H1 (cell line): ENCODE measurements around the gene RESF1. TPM values are rescaled to one million over a fixed set of nuclear protein-coding genes. Genes with fewer than 3 reads are reported as not detected.
A peak's percentile ranks its signal among the peaks of the same experiment; 100 is the strongest.

Experiments
- CTCF ChIA-PET: fragments of 300-600 bp; sonication (Branson Sonifier 250); formaldehyde crosslinking; loops from one replicate; lab custom pipeline; 2021; ENCODE audit not compliant: partially characterized antibody; lab: Charles Lee
- POLR2A ChIA-PET: fragments of 300-600 bp; sonication (Branson Sonifier 250); formaldehyde crosslinking; loops from one replicate; lab custom pipeline; 2021; ENCODE audit warnings: inconsistent platforms; ENCODE audit not compliant: partially characterized antibody; lab: Charles Lee
- DNase-seq, 2 experiments: peaks; one replicate each; pipeline versions ENCODE4 v3.0.0 to v3.0.0-alpha.2; 2010 to 2022; ENCODE audit warnings: low spot score in 2 of 2, low read depth in 1 of 2, mixed read lengths in 1 of 2
- FAIRE-seq: peaks from 2 replicates; lab custom pipeline; 2011; peaks lifted over from hg19 to GRCh38; lab: Jason Lieb, UNC
- H2AFZ ChIP-seq: 2 replicates; pipeline ENCODE4 v1.8.1; 2012; ENCODE audit warnings: low read length, inconsistent platforms
- H2AK5ac ChIP-seq: 2 replicates; pipeline ENCODE4 v1.6.1; 2013; ENCODE audit warnings: low read depth, low read length
- H2BK120ac ChIP-seq: replicated peaks from 2 replicates; pipeline ENCODE3; 2013; ENCODE audit warnings: low read depth, low read length, inconsistent platforms
- H2BK12ac ChIP-seq: 2 replicates; pipeline ENCODE4 v1.6.1; 2013; ENCODE audit warnings: low read depth, low read length
- H2BK15ac ChIP-seq: 2 replicates; pipeline ENCODE4 v1.6.1; 2013; ENCODE audit warnings: low read length
- H2BK20ac ChIP-seq: 2 replicates; pipeline ENCODE4 v1.6.1; 2013; ENCODE audit warnings: low read length
- H2BK5ac ChIP-seq: 2 replicates; pipeline ENCODE4 v1.6.1; 2013; ENCODE audit warnings: low read depth, low read length
- H3K14ac ChIP-seq: 2 replicates; pipeline ENCODE4 v1.6.1; 2013; ENCODE audit warnings: inconsistent platforms; ENCODE audit not compliant: insufficient read length
- H3K18ac ChIP-seq: 2 replicates; pipeline ENCODE4 v1.6.1; 2013; ENCODE audit warnings: low read length; ENCODE audit errors: extremely low read depth
- H3K23ac ChIP-seq: 2 replicates; pipeline ENCODE4 v1.6.1; 2013; ENCODE audit warnings: inconsistent platforms; ENCODE audit not compliant: insufficient read length
- H3K23me2 ChIP-seq: 2 replicates; pipeline ENCODE4 v1.6.1; 2013; ENCODE audit warnings: low read depth, low read length
- H3K27ac ChIP-seq: 2 replicates; pipeline ENCODE4 v1.6.1; 2011; ENCODE audit warnings: low read depth, low read length, inconsistent platforms
- H3K27me3 ChIP-seq, 4 experiments: replicated peaks in 1 of 4; 1 replicate in 1 of 4; 2 replicates in 3 of 4; pipeline versions ENCODE4 v1.6.1 to v1.8.1; 2011 to 2013; ENCODE audit warnings: low read length in 3 of 4, mild to moderate bottlenecking in 3 of 4, inconsistent platforms in 2 of 4, mixed read lengths in 2 of 4, moderate library complexity in 1 of 4; ENCODE audit not compliant: control insufficient read depth in 3 of 4, insufficient read depth in 3 of 4; ENCODE audit errors: extremely low read depth in 1 of 4
- H3K36me3 ChIP-seq, 4 experiments: 2 replicates each; pipeline versions ENCODE4 v1.6.1 to v1.8.1; 2011 to 2013; ENCODE audit warnings: mild to moderate bottlenecking in 4 of 4, low read length in 3 of 4, moderate library complexity in 2 of 4, control low read depth in 1 of 4, inconsistent platforms in 1 of 4; ENCODE audit not compliant: insufficient read depth in 4 of 4, control insufficient read depth in 2 of 4
- H3K4ac ChIP-seq: replicated peaks from 2 replicates; pipeline ENCODE3; 2013; ENCODE audit warnings: low read length, low read depth, mixed read lengths, inconsistent platforms; ENCODE audit not compliant: insufficient read length
- H3K4me1 ChIP-seq, 4 experiments: replicated peaks in 1 of 4; 1 replicate in 1 of 4; 2 replicates in 3 of 4; pipeline versions ENCODE4 v1.6.1 to v1.8.1; 2011 to 2013; ENCODE audit warnings: low read length in 3 of 4, inconsistent platforms in 2 of 4, mixed read lengths in 1 of 4; ENCODE audit not compliant: insufficient read depth in 4 of 4, control insufficient read depth in 3 of 4
- H3K4me2 ChIP-seq, 2 experiments: 2 replicates each; pipeline versions ENCODE4 v1.6.1 to v1.8.1; 2011 to 2013; ENCODE audit warnings: low read depth in 2 of 2, low read length in 2 of 2, control low read depth in 1 of 2, inconsistent platforms in 1 of 2, mild to moderate bottlenecking in 1 of 2; ENCODE audit not compliant: insufficient read depth in 1 of 2
- H3K4me3 ChIP-seq, 4 experiments: fragments of 200-600, 300-600 bp in 1 of 4; sonication (generic), shearing (Covaris generic), sonication (Bioruptor Twin) in 1 of 4; 2 replicates each; pipeline versions ENCODE4 v1.5.1 to v1.8.1; 2011 to 2016; ENCODE audit warnings: low read length in 4 of 4, low read depth in 3 of 4, control low read depth in 2 of 4, inconsistent platforms in 2 of 4, mild to moderate bottlenecking in 2 of 4, mixed read lengths in 1 of 4, moderate library complexity in 1 of 4; ENCODE audit not compliant: insufficient read depth in 2 of 4; ENCODE audit errors: extremely low read depth in 1 of 4
- H3K56ac ChIP-seq: replicated peaks from 2 replicates; pipeline ENCODE3; 2013; ENCODE audit warnings: low read depth, mild to moderate bottlenecking, mixed read lengths, low read length, inconsistent platforms; ENCODE audit not compliant: insufficient read length
- H3K79me1 ChIP-seq: 2 replicates; pipeline ENCODE4 v1.6.1; 2013; ENCODE audit warnings: low read depth, low read length, control low read depth
- H3K79me2 ChIP-seq, 2 experiments: 2 replicates each; pipeline versions ENCODE4 v1.6.1 to v1.8.1; 2012 to 2013; ENCODE audit warnings: low read length in 2 of 2, mild to moderate bottlenecking in 2 of 2, inconsistent platforms in 1 of 2; ENCODE audit not compliant: insufficient read depth in 2 of 2, control insufficient read depth in 1 of 2
- H3K9ac ChIP-seq, 4 experiments: replicated peaks in 1 of 4; 1 replicate in 1 of 4; 2 replicates in 3 of 4; pipeline versions ENCODE4 v1.6.1 to v1.8.1; 2011 to 2013; ENCODE audit warnings: low read depth in 3 of 4, low read length in 3 of 4, control low read depth in 2 of 4, mild to moderate bottlenecking in 2 of 4, moderate library complexity in 2 of 4, inconsistent platforms in 1 of 4; ENCODE audit errors: extremely low read depth in 1 of 4
- H3K9me3 ChIP-seq, 2 experiments: 2 replicates each; pipeline versions ENCODE4 v1.6.1 to v1.8.1; 2012 to 2013; ENCODE audit warnings: mild to moderate bottlenecking in 2 of 2, moderate library complexity in 2 of 2, control low read depth in 1 of 2, inconsistent platforms in 1 of 2, low read depth in 1 of 2, low read length in 1 of 2, mixed read lengths in 1 of 2; ENCODE audit not compliant: insufficient read depth in 2 of 2
- H4K20me1 ChIP-seq, 2 experiments: replicated peaks in 1 of 2; 2 replicates each; pipeline versions ENCODE3 to v1.8.1; 2011 to 2013; ENCODE audit warnings: inconsistent platforms in 2 of 2, low read length in 2 of 2, mild to moderate bottlenecking in 1 of 2; ENCODE audit not compliant: insufficient read depth in 2 of 2, control insufficient read depth in 1 of 2
- H4K5ac ChIP-seq: 2 replicates; pipeline ENCODE4 v1.6.1; 2013; ENCODE audit warnings: low read length, low read depth, mixed read lengths, inconsistent platforms; ENCODE audit not compliant: insufficient read length
- H4K8ac ChIP-seq: 2 replicates; pipeline ENCODE4 v1.8.0; 2013; ENCODE audit warnings: mild to moderate bottlenecking, moderate library complexity, low read length, inconsistent platforms; ENCODE audit not compliant: insufficient read depth; ENCODE audit errors: extremely low read depth
- H4K91ac ChIP-seq: replicated peaks from 2 replicates; pipeline ENCODE3; 2013; ENCODE audit warnings: low read length, mixed read lengths, inconsistent platforms; ENCODE audit not compliant: insufficient read length
- ATF2 ChIP-seq: IDR thresholded peaks from 2 replicates; pipeline ENCODE4 v1.6.1; 2012; ENCODE audit warnings: low read length, inconsistent platforms
- CEBPB ChIP-seq: IDR thresholded peaks from 2 replicates; pipeline ENCODE4 v1.6.1; 2012; ENCODE audit warnings: low read depth, low read length
- KDM4A ChIP-seq: IDR thresholded peaks from one replicate; pipeline ENCODE4 v1.7.1; 2012; ENCODE audit warnings: low read depth, mild to moderate bottlenecking, moderate library complexity, low read length, inconsistent platforms; ENCODE audit not compliant: severe bottlenecking
- RFX5 ChIP-seq: IDR thresholded peaks from 2 replicates; pipeline ENCODE4 v1.6.1; 2011; ENCODE audit warnings: low read depth, low read length, improper control_type of control experiment, borderline replicate concordance
- SIN3A ChIP-seq, 2 experiments: IDR thresholded peaks in 1 of 2; conservative IDR thresholded peaks in 1 of 2; 2 replicates each; pipeline ENCODE4 v1.6.1; 2011 to 2012; ENCODE audit warnings: low read length in 2 of 2, improper control_type of control experiment in 1 of 2, low read depth in 1 of 2, mild to moderate bottlenecking in 1 of 2
- WGBS, 2 experiments: shearing (Covaris generic) in 1 of 2; methylation state at CpG; one replicate each; pipeline versions ENCODE4 v1.1.6 to v1.1.7; 2013 to 2015; ENCODE audit warnings: low lambda C conversion rate in 2 of 2, mixed read lengths in 2 of 2, inconsistent platforms in 1 of 2, low coverage in 1 of 2, missing lambda C conversion rate in 1 of 2; ENCODE audit not compliant: insufficient replicate concordance in 2 of 2, insufficient coverage in 1 of 2, insufficient read length in 1 of 2; ENCODE audit errors: extremely low coverage in 1 of 2, missing lambda C conversion rate in 1 of 2; 5-methylcytosine and 5-hydroxymethylcytosine counted together
- polyA plus RNA-seq, 7 experiments: library from polyadenylated mRNA; depleted of rRNA in 3 of 7; stranded (reverse) in 5 of 7; unstranded in 2 of 7; fragments of >200 nt in 5 of 7; fragments of 200-250 nt in 2 of 7; gene quantifications; 1 replicate in 5 of 7; 2 replicates in 1 of 7; 4 replicates in 1 of 7; pipeline versions ENCODE4 v1.2.1 to v1.2.3, GENCODE V29; 2011 to 2013; ENCODE audit warnings: missing spikeins in 2 of 7, mixed read lengths in 2 of 7
- total RNA-seq: library from RNA; stranded (reverse); fragmentation: NEBNext Ultra II Directional; extraction: Animal tissue kit (Norgen Biotek cat#: 25700); gene quantifications from 2 replicates; pipeline ENCODE4 v1.2.1, GENCODE V29; 2021
- TF ChIP-seq, protein P1 (sequence below): IDR thresholded peaks from 2 replicates; pipeline ENCODE4 v1.6.1; 2011; ENCODE audit warnings: low read depth, mild to moderate bottlenecking, low read length; ENCODE audit not compliant: insufficient read depth
- TF ChIP-seq, protein P2 (sequence below): IDR thresholded peaks from 2 replicates; pipeline ENCODE4 v1.6.1; 2012; ENCODE audit warnings: inconsistent platforms

Gene RESF1
- total and polyA plus RNA-seq, 2 of the 8 experiments (the other 6 are each of a cell fraction or from before 2014, with no cell fraction given): 64.3 to 128 TPM

DNA sequence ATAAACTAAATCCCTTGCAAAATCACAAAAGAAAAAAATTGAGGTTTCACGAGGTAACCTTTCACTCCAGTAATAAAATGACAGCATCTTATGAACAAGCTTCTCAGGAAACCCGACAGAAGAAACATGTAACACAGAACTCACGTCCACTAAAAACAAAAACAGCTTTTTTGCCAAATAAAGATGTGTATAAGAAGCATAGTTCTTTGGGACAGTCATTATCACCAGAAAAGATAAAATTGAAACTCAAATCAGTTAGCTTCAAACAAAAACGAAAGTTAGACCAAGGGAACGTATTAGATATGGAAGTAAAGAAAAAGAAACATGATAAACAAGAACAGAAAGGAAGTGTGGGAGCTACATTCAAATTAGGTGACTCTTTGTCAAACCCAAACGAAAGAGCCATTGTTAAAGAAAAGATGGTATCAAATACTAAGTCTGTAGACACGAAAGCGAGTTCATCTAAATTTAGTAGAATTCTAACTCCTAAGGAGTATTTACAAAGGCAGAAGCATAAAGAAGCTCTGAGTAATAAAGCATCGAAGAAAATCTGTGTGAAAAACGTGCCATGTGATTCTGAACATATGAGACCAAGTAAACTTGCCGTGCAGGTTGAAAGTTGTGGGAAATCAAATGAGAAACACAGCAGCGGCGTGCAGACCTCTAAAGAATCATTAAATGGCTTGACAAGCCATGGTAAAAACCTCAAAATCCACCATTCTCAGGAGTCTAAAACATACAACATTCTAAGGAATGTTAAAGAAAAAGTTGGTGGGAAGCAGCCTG, 25.8 kb downstream of the RESF1 start:
- no peak overlapping the region for H3K14ac ChIP-seq
- FAIRE-seq: peak; percentile 71
- no peak overlapping the region for H3K18ac ChIP-seq
- no peak overlapping the region for H4K8ac ChIP-seq
- POLR2A ChIA-PET: interaction anchor here (0.9 to 2.7 kb wide), 6 partner anchors 10 to 64 kb away, joined by 3 to 10 read pairs (median 3); no protein-coding TSS in a partner anchor
- no peak overlapping the region for H4K91ac ChIP-seq
- H3K23me2 ChIP-seq: no peaks in the 10 kb centered on the region
- H4K20me1 ChIP-seq: peaks cover 0 to under 1% of the 10 kb centered on the region in 2 experiments
- H2AFZ ChIP-seq: no peak overlapping the region
- H3K27me3 ChIP-seq: no peaks in the 10 kb centered on the region
- no peak overlapping the region for H2BK12ac ChIP-seq
- H3K9me3 ChIP-seq: peaks cover 54 to 61% of the 10 kb centered on the region in 2 experiments
- 94% methylated on average over 13 of the region's 13 CpGs; no CpG with 5 or more reads in 1 of the 2 experiments for WGBS, 2 experiments
- H3K36me3 ChIP-seq: peaks cover 21 to 83% (median 57%) of the 10 kb centered on the region in 4 experiments
- CTCF ChIA-PET: no interaction called here
- no peak overlapping the region for H3K4ac ChIP-seq
- no peak for DNase-seq
- H3K4me3 ChIP-seq: peak overlapping the region in 1 of 4 experiments; percentile 4; a peak in 1 of 8 replicates
- H2AK5ac ChIP-seq: no peak overlapping the region
- H3K56ac ChIP-seq: no peak overlapping the region
- H2BK120ac ChIP-seq: no peak overlapping the region
- H2BK15ac ChIP-seq: no peak overlapping the region
- H4K5ac ChIP-seq: no peak overlapping the region
- H3K79me2 ChIP-seq: peaks cover 0 to 54% of the 10 kb centered on the region in 2 experiments; a peak in 2 of 4 replicates
- no peak overlapping the region for H3K9ac ChIP-seq
- no peaks in the 10 kb centered on the region for H3K4me1 ChIP-seq
- H2BK5ac ChIP-seq: no peak overlapping the region
- no peak overlapping the region for H2BK20ac ChIP-seq
- no peak overlapping the region for H3K27ac ChIP-seq
- no peaks in the 10 kb centered on the region; the same call in 1 of the 2 replicates for H3K79me1 ChIP-seq
- no peak overlapping the region for H3K23ac ChIP-seq
- H3K4me2 ChIP-seq: no peak overlapping the region
- TF ChIP-seq KDM4A (no peak), ATF2 (no peak), CEBPB (no peak), SIN3A (conservative IDR thresholded peaks at IDR 0.05 in 1 of 2, IDR thresholded peaks at IDR 0.05 in 1 of 2; ENCODE audit: low read depth in 1 of 2, low read length in 2 of 2) (no peak), RFX5 (no peak)
- TF ChIP-seq, protein P1, sequence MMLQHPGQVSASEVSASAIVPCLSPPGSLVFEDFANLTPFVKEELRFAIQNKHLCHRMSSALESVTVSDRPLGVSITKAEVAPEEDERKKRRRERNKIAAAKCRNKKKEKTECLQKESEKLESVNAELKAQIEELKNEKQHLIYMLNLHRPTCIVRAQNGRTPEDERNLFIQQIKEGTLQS: no peak
- TF ChIP-seq, protein P2, sequence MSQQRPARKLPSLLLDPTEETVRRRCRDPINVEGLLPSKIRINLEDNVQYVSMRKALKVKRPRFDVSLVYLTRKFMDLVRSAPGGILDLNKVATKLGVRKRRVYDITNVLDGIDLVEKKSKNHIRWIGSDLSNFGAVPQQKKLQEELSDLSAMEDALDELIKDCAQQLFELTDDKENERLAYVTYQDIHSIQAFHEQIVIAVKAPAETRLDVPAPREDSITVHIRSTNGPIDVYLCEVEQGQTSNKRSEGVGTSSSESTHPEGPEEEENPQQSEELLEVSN: peak; percentile 29; the same call in 1 of the 2 replicates
